ENCODE results near the gene CABP2. TPM values are rescaled to one million over a fixed set of nuclear protein-coding genes. Genes with fewer than 3 reads are reported as not detected.

CABP2 gene
- total RNA-seq, 1 experiment from 2014 or later = not detected

DNA sequence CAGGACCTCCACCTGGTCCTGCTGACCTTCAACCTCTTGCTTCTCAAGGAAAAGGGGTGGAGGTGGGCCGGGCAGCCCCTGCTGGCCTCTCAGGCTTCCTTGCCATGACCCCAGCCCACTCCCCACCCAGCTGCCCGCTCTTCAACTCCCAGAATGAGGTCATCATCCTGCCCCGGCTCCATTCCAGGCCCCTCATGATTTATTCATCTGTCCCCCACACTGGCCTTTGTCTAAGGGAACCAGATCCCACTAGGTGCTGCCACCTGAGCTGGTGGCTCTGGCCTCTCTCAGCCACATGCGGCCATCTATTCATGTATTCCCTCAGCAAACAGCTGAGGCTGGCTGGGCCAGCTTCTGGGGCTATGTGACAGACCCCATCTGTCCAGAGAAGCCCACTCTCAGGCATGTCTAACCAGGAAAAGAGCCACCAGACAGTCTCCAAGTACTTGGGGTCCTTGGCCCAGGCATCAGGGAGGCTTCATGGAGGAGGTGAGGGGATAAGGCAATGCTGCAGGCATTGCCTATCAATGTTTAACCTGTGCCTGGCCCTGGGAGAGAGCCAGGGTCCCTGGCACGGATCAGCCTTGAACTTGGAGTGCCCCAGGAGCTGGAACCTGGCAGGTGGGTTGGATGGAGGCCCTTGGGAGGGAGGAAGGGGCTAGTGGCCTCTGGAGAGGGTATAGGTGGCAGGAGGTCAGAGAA, 2.2 kb upstream of the CABP2 start:
- H3K27ac ChIP-seq (ENCODE audit: insufficient read length, low read depth, low read length) = no peak overlapping the region

More for the DNA sequence above, 2.2 kb upstream of the CABP2 start:
- Histone ChIP-seq H4K5ac (ENCODE audit: insufficient read length, low read depth, low read length) (no peak overlapping the region), H4K91ac (ENCODE audit: insufficient read length, low read depth, low read length) (no peak overlapping the region), H3K14ac (ENCODE audit: insufficient read depth, low read length) (no peak overlapping the region), H2AFZ (ENCODE audit: low read length) (no peak overlapping the region), H4K20me1 (ENCODE audit: control insufficient read depth, insufficient read depth, insufficient read length) (no peaks in the 10 kb centered on the region), H3T11ph (ENCODE audit: low read length) (no peak overlapping the region), H2BK5ac (ENCODE audit: insufficient read length, low read length) (no peak overlapping the region), H4K8ac (replicated peaks; ENCODE audit: insufficient read length, low read depth, low read length) (no peak overlapping the region), H2BK12ac (ENCODE audit: insufficient read length, low read depth, low read length) (no peak overlapping the region), H3K23ac (ENCODE audit: insufficient read length, low read depth, low read length) (no peak overlapping the region), H2BK120ac (ENCODE audit: low read depth, low read length, poor library complexity, severe bottlenecking) (no peak overlapping the region), H3K9ac (ENCODE audit: extremely low read depth, insufficient read length, low read length) (no peak overlapping the region), H3K23me2 (ENCODE audit: insufficient read length, low read depth, low read length, poor library complexity, severe bottlenecking) (no peaks in the 10 kb centered on the region), H3K18ac (ENCODE audit: insufficient read length, low read depth, low read length) (no peak overlapping the region), H3K4me2 (ENCODE audit: insufficient read depth, insufficient read length, low read length) (no peak overlapping the region), H3K56ac (ENCODE audit: insufficient read length, low read depth, low read length) (no peak overlapping the region), H3K9me3 (ENCODE audit: control insufficient read depth, low read depth, low read length) (no peaks in the 10 kb centered on the region), H2BK15ac (ENCODE audit: low read depth, low read length) (no peak overlapping the region), H3K27me3 (ENCODE audit: insufficient read depth, low read length) (no peaks in the 10 kb centered on the region), H2BK20ac (ENCODE audit: low read depth, low read length, poor library complexity, severe bottlenecking) (no peak overlapping the region), H3K4ac (ENCODE audit: low read depth, low read length) (no peak overlapping the region), H3K79me2 (ENCODE audit: insufficient read depth, low read length) (no peaks in the 10 kb centered on the region), H3K79me1 (ENCODE audit: insufficient read depth, low read depth, low read length, poor library complexity, severe bottlenecking) (no peaks in the 10 kb centered on the region), H2AK5ac (ENCODE audit: insufficient read length, low read length) (no peak overlapping the region), H3K4me1 (ENCODE audit: insufficient read depth, low read length) (no peaks in the 10 kb centered on the region)
- TF ChIP-seq, protein P1, sequence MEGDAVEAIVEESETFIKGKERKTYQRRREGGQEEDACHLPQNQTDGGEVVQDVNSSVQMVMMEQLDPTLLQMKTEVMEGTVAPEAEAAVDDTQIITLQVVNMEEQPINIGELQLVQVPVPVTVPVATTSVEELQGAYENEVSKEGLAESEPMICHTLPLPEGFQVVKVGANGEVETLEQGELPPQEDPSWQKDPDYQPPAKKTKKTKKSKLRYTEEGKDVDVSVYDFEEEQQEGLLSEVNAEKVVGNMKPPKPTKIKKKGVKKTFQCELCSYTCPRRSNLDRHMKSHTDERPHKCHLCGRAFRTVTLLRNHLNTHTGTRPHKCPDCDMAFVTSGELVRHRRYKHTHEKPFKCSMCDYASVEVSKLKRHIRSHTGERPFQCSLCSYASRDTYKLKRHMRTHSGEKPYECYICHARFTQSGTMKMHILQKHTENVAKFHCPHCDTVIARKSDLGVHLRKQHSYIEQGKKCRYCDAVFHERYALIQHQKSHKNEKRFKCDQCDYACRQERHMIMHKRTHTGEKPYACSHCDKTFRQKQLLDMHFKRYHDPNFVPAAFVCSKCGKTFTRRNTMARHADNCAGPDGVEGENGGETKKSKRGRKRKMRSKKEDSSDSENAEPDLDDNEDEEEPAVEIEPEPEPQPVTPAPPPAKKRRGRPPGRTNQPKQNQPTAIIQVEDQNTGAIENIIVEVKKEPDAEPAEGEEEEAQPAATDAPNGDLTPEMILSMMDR (conservative IDR thresholded peaks at IDR 0.05) = no peak
- Mint-ChIP-seq H3K36me3 (ENCODE audit: insufficient read depth in 1 of 3, low read depth in 3 of 3) (no peaks in the 10 kb centered on the region; a peak in 2 of 7 replicates), H3K9me3 (peaks cover 0 to 4% of the 10 kb centered on the region in 2 experiments; a peak in 2 of 5 replicates), H3K4me3 (no peak overlapping the region), H3K27me3 (ENCODE audit: low read depth) (peaks cover 23% of the 10 kb centered on the region), H3K4me1 (peaks cover 0 to 3% of the 10 kb centered on the region in 2 experiments; a peak in 1 of 4 replicates), H3K27ac (no peak overlapping the region)
- no peak for DNase-seq
- no CpG with 5 or more reads among the region's 5 CpGs for WGBS (ENCODE audit: extremely low coverage, insufficient read length, low lambda C conversion rate)
